Measurements from ENCODE around the gene VPS18. TPM values are rescaled to one million over a fixed set of nuclear protein-coding genes. Genes with fewer than 3 reads are reported as not detected.

VPS18 gene
- total and polyA plus RNA-seq, 2 donors = 10.3 to 12.4 TPM

Other genes with a start within 250 kb of the VPS18 start
- gene RAD51, start 199.3 kb upstream of the VPS18 start, total RNA-seq = 12.3 TPM
- 1.2 TPM for gene RAD51, start 199.3 kb upstream of the VPS18 start, polyA plus RNA-seq
- gene RMDN3, start 139.2 kb upstream of the VPS18 start, total RNA-seq = 15.0 TPM
- 27.0 TPM for gene RMDN3, start 139.2 kb upstream of the VPS18 start, polyA plus RNA-seq
- gene GCHFR, start 130.4 kb upstream of the VPS18 start, total RNA-seq = 57.0 TPM
- 33.7 TPM for gene GCHFR, start 130.4 kb upstream of the VPS18 start, polyA plus RNA-seq
- gene C15orf62, start 124.5 kb upstream of the VPS18 start, total RNA-seq = 1.1 TPM
- 1.8 TPM for gene C15orf62, start 124.5 kb upstream of the VPS18 start, polyA plus RNA-seq
- gene ZFYVE19, start 87.4 kb upstream of the VPS18 start, total RNA-seq = 16.9 TPM
- gene ZFYVE19, start 87.4 kb upstream of the VPS18 start, polyA plus RNA-seq = 43.5 TPM
- 45.0 TPM for gene DNAJC17, start 87.0 kb upstream of the VPS18 start, total RNA-seq
- gene DNAJC17, start 87.0 kb upstream of the VPS18 start, polyA plus RNA-seq = 62.9 TPM
- gene PPP1R14D, start 65.7 kb upstream of the VPS18 start, total RNA-seq = 0.14 TPM
- gene PPP1R14D, start 65.7 kb upstream of the VPS18 start, polyA plus RNA-seq = 1.2 TPM
- gene SPINT1, start 50.4 kb upstream of the VPS18 start, total RNA-seq = 9.2 TPM
- 33.8 TPM for gene SPINT1, start 50.4 kb upstream of the VPS18 start, polyA plus RNA-seq
- 3.4 TPM for gene RHOV, start 20.2 kb upstream of the VPS18 start, total RNA-seq
- 15.3 TPM for gene RHOV, start 20.2 kb upstream of the VPS18 start, polyA plus RNA-seq
- 5.2 TPM for gene DLL4, start 34.9 kb downstream of the VPS18 start, total RNA-seq
- 5.9 TPM for gene DLL4, start 34.9 kb downstream of the VPS18 start, polyA plus RNA-seq
- gene CHAC1, start 59.0 kb downstream of the VPS18 start, total RNA-seq = 0.47 TPM
- 1.9 TPM for gene CHAC1, start 59.0 kb downstream of the VPS18 start, polyA plus RNA-seq
- 12.9 TPM for gene INO80, start 221.8 kb downstream of the VPS18 start, total RNA-seq
- 7.6 TPM for gene INO80, start 221.8 kb downstream of the VPS18 start, polyA plus RNA-seq